Measurements from ENCODE around the gene RNF141.

- no peak for TF ChIP-seq CTCF (IDR thresholded peaks at IDR 0.05; ENCODE audit: borderline replicate concordance, extremely low read depth, low read length, poor library complexity, severe bottlenecking)
- TF ChIP-seq EZH2 (IDR thresholded peaks at IDR 0.05; ENCODE audit: borderline replicate concordance, low read depth, low read length, severe bottlenecking) = no peak
Observed at GRCh38 chr11:10564696-10565318, 23.8 kb upstream of the RNF141 start.
